H1 (cell line): Measurements from ENCODE around the gene NAPA. TPM values are rescaled to one million over a fixed set of nuclear protein-coding genes. Genes with fewer than 3 reads are reported as not detected.

Experiments used
- CTCF ChIA-PET: fragments of 300-600 bp; sonication (Branson Sonifier 250); formaldehyde crosslinking; loops from one replicate; lab custom pipeline; 2021; ENCODE audit not compliant: partially characterized antibody; lab: Charles Lee
- POLR2A ChIA-PET: fragments of 300-600 bp; sonication (Branson Sonifier 250); formaldehyde crosslinking; loops from one replicate; lab custom pipeline; 2021; ENCODE audit warnings: inconsistent platforms; ENCODE audit not compliant: partially characterized antibody; lab: Charles Lee
- DNase-seq, 2 experiments: peaks; one replicate each; pipeline versions ENCODE4 v3.0.0 to v3.0.0-alpha.2; 2010 to 2022; ENCODE audit warnings: low spot score in 2 of 2, low read depth in 1 of 2, mixed read lengths in 1 of 2
- FAIRE-seq: peaks from 2 replicates; lab custom pipeline; 2011; peaks lifted over from hg19 to GRCh38; lab: Jason Lieb, UNC
- H2AFZ ChIP-seq: 2 replicates; pipeline ENCODE4 v1.8.1; 2012; ENCODE audit warnings: low read length, inconsistent platforms
- H2AK5ac ChIP-seq: 2 replicates; pipeline ENCODE4 v1.6.1; 2013; ENCODE audit warnings: low read depth, low read length
- H2BK120ac ChIP-seq: replicated peaks from 2 replicates; pipeline ENCODE3; 2013; ENCODE audit warnings: low read depth, low read length, inconsistent platforms
- H2BK12ac ChIP-seq: 2 replicates; pipeline ENCODE4 v1.6.1; 2013; ENCODE audit warnings: low read depth, low read length
- H2BK15ac ChIP-seq: 2 replicates; pipeline ENCODE4 v1.6.1; 2013; ENCODE audit warnings: low read length
- H2BK20ac ChIP-seq: 2 replicates; pipeline ENCODE4 v1.6.1; 2013; ENCODE audit warnings: low read length
- H2BK5ac ChIP-seq: 2 replicates; pipeline ENCODE4 v1.6.1; 2013; ENCODE audit warnings: low read depth, low read length
- H3K14ac ChIP-seq: 2 replicates; pipeline ENCODE4 v1.6.1; 2013; ENCODE audit warnings: inconsistent platforms; ENCODE audit not compliant: insufficient read length
- H3K18ac ChIP-seq: 2 replicates; pipeline ENCODE4 v1.6.1; 2013; ENCODE audit warnings: low read length; ENCODE audit errors: extremely low read depth
- H3K23ac ChIP-seq: 2 replicates; pipeline ENCODE4 v1.6.1; 2013; ENCODE audit warnings: inconsistent platforms; ENCODE audit not compliant: insufficient read length
- H3K23me2 ChIP-seq: 2 replicates; pipeline ENCODE4 v1.6.1; 2013; ENCODE audit warnings: low read depth, low read length
- H3K27ac ChIP-seq: 2 replicates; pipeline ENCODE4 v1.6.1; 2011; ENCODE audit warnings: low read depth, low read length, inconsistent platforms
- H3K27me3 ChIP-seq, 4 experiments: replicated peaks in 1 of 4; 1 replicate in 1 of 4; 2 replicates in 3 of 4; pipeline versions ENCODE4 v1.6.1 to v1.8.1; 2011 to 2013; ENCODE audit warnings: low read length in 3 of 4, mild to moderate bottlenecking in 3 of 4, inconsistent platforms in 2 of 4, mixed read lengths in 2 of 4, moderate library complexity in 1 of 4; ENCODE audit not compliant: control insufficient read depth in 3 of 4, insufficient read depth in 3 of 4; ENCODE audit errors: extremely low read depth in 1 of 4
- H3K36me3 ChIP-seq, 4 experiments: 2 replicates each; pipeline versions ENCODE4 v1.6.1 to v1.8.1; 2011 to 2013; ENCODE audit warnings: mild to moderate bottlenecking in 4 of 4, low read length in 3 of 4, moderate library complexity in 2 of 4, control low read depth in 1 of 4, inconsistent platforms in 1 of 4; ENCODE audit not compliant: insufficient read depth in 4 of 4, control insufficient read depth in 2 of 4
- H3K4ac ChIP-seq: replicated peaks from 2 replicates; pipeline ENCODE3; 2013; ENCODE audit warnings: low read length, low read depth, mixed read lengths, inconsistent platforms; ENCODE audit not compliant: insufficient read length
- H3K4me1 ChIP-seq, 4 experiments: replicated peaks in 1 of 4; 1 replicate in 1 of 4; 2 replicates in 3 of 4; pipeline versions ENCODE4 v1.6.1 to v1.8.1; 2011 to 2013; ENCODE audit warnings: low read length in 3 of 4, inconsistent platforms in 2 of 4, mixed read lengths in 1 of 4; ENCODE audit not compliant: insufficient read depth in 4 of 4, control insufficient read depth in 3 of 4
- H3K4me2 ChIP-seq, 2 experiments: 2 replicates each; pipeline versions ENCODE4 v1.6.1 to v1.8.1; 2011 to 2013; ENCODE audit warnings: low read depth in 2 of 2, low read length in 2 of 2, control low read depth in 1 of 2, inconsistent platforms in 1 of 2, mild to moderate bottlenecking in 1 of 2; ENCODE audit not compliant: insufficient read depth in 1 of 2
- H3K4me3 ChIP-seq, 4 experiments: fragments of 200-600, 300-600 bp in 1 of 4; sonication (generic), shearing (Covaris generic), sonication (Bioruptor Twin) in 1 of 4; 2 replicates each; pipeline versions ENCODE4 v1.5.1 to v1.8.1; 2011 to 2016; ENCODE audit warnings: low read length in 4 of 4, low read depth in 3 of 4, control low read depth in 2 of 4, inconsistent platforms in 2 of 4, mild to moderate bottlenecking in 2 of 4, mixed read lengths in 1 of 4, moderate library complexity in 1 of 4; ENCODE audit not compliant: insufficient read depth in 2 of 4; ENCODE audit errors: extremely low read depth in 1 of 4
- H3K56ac ChIP-seq: replicated peaks from 2 replicates; pipeline ENCODE3; 2013; ENCODE audit warnings: low read depth, mild to moderate bottlenecking, mixed read lengths, low read length, inconsistent platforms; ENCODE audit not compliant: insufficient read length
- H3K79me1 ChIP-seq: 2 replicates; pipeline ENCODE4 v1.6.1; 2013; ENCODE audit warnings: low read depth, low read length, control low read depth
- H3K79me2 ChIP-seq, 2 experiments: 2 replicates each; pipeline versions ENCODE4 v1.6.1 to v1.8.1; 2012 to 2013; ENCODE audit warnings: low read length in 2 of 2, mild to moderate bottlenecking in 2 of 2, inconsistent platforms in 1 of 2; ENCODE audit not compliant: insufficient read depth in 2 of 2, control insufficient read depth in 1 of 2
- H3K9ac ChIP-seq, 4 experiments: replicated peaks in 1 of 4; 1 replicate in 1 of 4; 2 replicates in 3 of 4; pipeline versions ENCODE4 v1.6.1 to v1.8.1; 2011 to 2013; ENCODE audit warnings: low read depth in 3 of 4, low read length in 3 of 4, control low read depth in 2 of 4, mild to moderate bottlenecking in 2 of 4, moderate library complexity in 2 of 4, inconsistent platforms in 1 of 4; ENCODE audit errors: extremely low read depth in 1 of 4
- H3K9me3 ChIP-seq, 2 experiments: 2 replicates each; pipeline versions ENCODE4 v1.6.1 to v1.8.1; 2012 to 2013; ENCODE audit warnings: mild to moderate bottlenecking in 2 of 2, moderate library complexity in 2 of 2, control low read depth in 1 of 2, inconsistent platforms in 1 of 2, low read depth in 1 of 2, low read length in 1 of 2, mixed read lengths in 1 of 2; ENCODE audit not compliant: insufficient read depth in 2 of 2
- H4K20me1 ChIP-seq, 2 experiments: replicated peaks in 1 of 2; 2 replicates each; pipeline versions ENCODE3 to v1.8.1; 2011 to 2013; ENCODE audit warnings: inconsistent platforms in 2 of 2, low read length in 2 of 2, mild to moderate bottlenecking in 1 of 2; ENCODE audit not compliant: insufficient read depth in 2 of 2, control insufficient read depth in 1 of 2
- H4K5ac ChIP-seq: 2 replicates; pipeline ENCODE4 v1.6.1; 2013; ENCODE audit warnings: low read length, low read depth, mixed read lengths, inconsistent platforms; ENCODE audit not compliant: insufficient read length
- H4K8ac ChIP-seq: 2 replicates; pipeline ENCODE4 v1.8.0; 2013; ENCODE audit warnings: mild to moderate bottlenecking, moderate library complexity, low read length, inconsistent platforms; ENCODE audit not compliant: insufficient read depth; ENCODE audit errors: extremely low read depth
- H4K91ac ChIP-seq: replicated peaks from 2 replicates; pipeline ENCODE3; 2013; ENCODE audit warnings: low read length, mixed read lengths, inconsistent platforms; ENCODE audit not compliant: insufficient read length
- GTF2F1 ChIP-seq: IDR thresholded peaks from 2 replicates; pipeline ENCODE4 v1.6.1; 2012; ENCODE audit warnings: low read depth, low read length, improper control_type of control experiment, borderline replicate concordance
- JUN ChIP-seq: IDR thresholded peaks from 2 replicates; pipeline ENCODE4 v1.6.1; 2011; ENCODE audit warnings: low read depth, mild to moderate bottlenecking, improper control_type of control experiment, low read length
- JUND ChIP-seq: IDR thresholded peaks from 2 replicates; pipeline ENCODE4 v1.6.1; 2011; ENCODE audit warnings: mild to moderate bottlenecking, improper control_type of control experiment, low read length
- NANOG ChIP-seq: IDR thresholded peaks from 2 replicates; pipeline ENCODE4 v1.6.1; 2011; ENCODE audit warnings: low read length, low read depth, mild to moderate bottlenecking, inconsistent platforms; ENCODE audit not compliant: insufficient read depth, poor library complexity, severe bottlenecking
- RAD21 ChIP-seq, 2 experiments: IDR thresholded peaks in 1 of 2; conservative IDR thresholded peaks in 1 of 2; 2 replicates each; pipeline ENCODE4 v1.6.1; 2011; ENCODE audit warnings: low read depth in 2 of 2, low read length in 2 of 2, improper control_type of control experiment in 1 of 2, inconsistent platforms in 1 of 2, mild to moderate bottlenecking in 1 of 2, moderate library complexity in 1 of 2
- RXRA ChIP-seq: IDR thresholded peaks from 2 replicates; pipeline ENCODE4 v1.6.1; 2011; ENCODE audit warnings: low read depth, mild to moderate bottlenecking, low read length, moderate library complexity; ENCODE audit not compliant: insufficient read depth
- TAF1 ChIP-seq: IDR thresholded peaks from 2 replicates; pipeline ENCODE4 v1.6.1; 2011; ENCODE audit warnings: mild to moderate bottlenecking, low read depth, low read length
- TEAD4 ChIP-seq: IDR thresholded peaks from 2 replicates; pipeline ENCODE4 v1.6.1; 2012; ENCODE audit warnings: low read depth, low read length, inconsistent platforms, mixed read lengths
- WGBS, 2 experiments: shearing (Covaris generic) in 1 of 2; methylation state at CpG; one replicate each; pipeline versions ENCODE4 v1.1.6 to v1.1.7; 2013 to 2015; ENCODE audit warnings: low lambda C conversion rate in 2 of 2, mixed read lengths in 2 of 2, inconsistent platforms in 1 of 2, low coverage in 1 of 2, missing lambda C conversion rate in 1 of 2; ENCODE audit not compliant: insufficient replicate concordance in 2 of 2, insufficient coverage in 1 of 2, insufficient read length in 1 of 2; ENCODE audit errors: extremely low coverage in 1 of 2, missing lambda C conversion rate in 1 of 2; 5-methylcytosine and 5-hydroxymethylcytosine counted together
- polyA plus RNA-seq, 7 experiments: library from polyadenylated mRNA; depleted of rRNA in 3 of 7; stranded (reverse) in 5 of 7; unstranded in 2 of 7; fragments of >200 nt in 5 of 7; fragments of 200-250 nt in 2 of 7; gene quantifications; 1 replicate in 5 of 7; 2 replicates in 1 of 7; 4 replicates in 1 of 7; pipeline versions ENCODE4 v1.2.1 to v1.2.3, GENCODE V29; 2011 to 2013; ENCODE audit warnings: missing spikeins in 2 of 7, mixed read lengths in 2 of 7
- total RNA-seq: library from RNA; stranded (reverse); fragmentation: NEBNext Ultra II Directional; extraction: Animal tissue kit (Norgen Biotek cat#: 25700); gene quantifications from 2 replicates; pipeline ENCODE4 v1.2.1, GENCODE V29; 2021
- TF ChIP-seq, protein P1 (sequence below): IDR thresholded peaks from 2 replicates; pipeline ENCODE4 v1.6.1; 2011; ENCODE audit warnings: low read length, improper control_type of control experiment
- TF ChIP-seq, protein P2 (sequence below): IDR thresholded peaks from 2 replicates; pipeline ENCODE4 v1.6.1; 2012; ENCODE audit warnings: low read length, inconsistent platforms

The NAPA gene
- total and polyA plus RNA-seq, 2 of the 8 experiments (the other 6 are each of a cell fraction or from before 2014, with no cell fraction given): 58.5 to 78.2 TPM

GRCh38 chr19:47443331-47443730 lies 71.5 kb downstream of the NAPA start:
- no peak overlapping the region for H2AFZ ChIP-seq
- H3K36me3 ChIP-seq: no peaks in the 10 kb centered on the region
- H3K23ac ChIP-seq: no peak overlapping the region
- no peak overlapping the region for H3K4me2 ChIP-seq
- H3K9ac ChIP-seq: no peak overlapping the region
- H4K8ac ChIP-seq: no peak overlapping the region
- H3K18ac ChIP-seq: no peak overlapping the region
- WGBS, 2 experiments: 79% methylated on average over 12 of the region's 12 CpGs; no CpG with 5 or more reads in 1 of the 2 experiments
- FAIRE-seq: no peak
- peaks cover 2 to 19% of the 10 kb centered on the region in 2 experiments for H4K20me1 ChIP-seq
- no peak overlapping the region for H2AK5ac ChIP-seq
- H2BK120ac ChIP-seq: no peak overlapping the region
- no peak for DNase-seq
- H3K9me3 ChIP-seq: no peaks in the 10 kb centered on the region
- no peak overlapping the region for H2BK5ac ChIP-seq
- no peak overlapping the region for H3K14ac ChIP-seq
- peaks cover 0 to 8% (median 7%) of the 10 kb centered on the region in 4 experiments; a peak in 5 of 7 replicates for H3K27me3 ChIP-seq
- H3K4me3 ChIP-seq: no peak overlapping the region
- H4K91ac ChIP-seq: no peak overlapping the region
- no peaks in the 10 kb centered on the region for H3K79me2 ChIP-seq
- no peaks in the 10 kb centered on the region; the same call in 1 of the 2 replicates for H3K79me1 ChIP-seq
- H3K27ac ChIP-seq: no peak overlapping the region
- H3K4me1 ChIP-seq: peaks cover 2 to 13% (median 9%) of the 10 kb centered on the region in 4 experiments
- no peak overlapping the region for H2BK20ac ChIP-seq
- H3K56ac ChIP-seq: no peak overlapping the region
- peaks cover 21% of the 10 kb centered on the region; the same call in 1 of the 2 replicates for H3K23me2 ChIP-seq
- ChIA-PET POLR2A (interaction anchor here (0.6 kb wide), 1 partner anchor 10 kb away, joined by 3 read pairs; no protein-coding TSS in a partner anchor), CTCF (interaction anchor here (0.8 to 24.5 kb wide), 3 partner anchors 40 to 264 kb away, joined by 3 to 436 read pairs (median 3); partner anchors contain the start of genes EHD2 and KPTN)
- no peak overlapping the region for H4K5ac ChIP-seq
- H3K4ac ChIP-seq: no peak overlapping the region
- H2BK12ac ChIP-seq: no peak overlapping the region
- H2BK15ac ChIP-seq: peak overlapping the region; percentile 81; the same call in 1 of the 2 replicates
- TF ChIP-seq, protein P1, sequence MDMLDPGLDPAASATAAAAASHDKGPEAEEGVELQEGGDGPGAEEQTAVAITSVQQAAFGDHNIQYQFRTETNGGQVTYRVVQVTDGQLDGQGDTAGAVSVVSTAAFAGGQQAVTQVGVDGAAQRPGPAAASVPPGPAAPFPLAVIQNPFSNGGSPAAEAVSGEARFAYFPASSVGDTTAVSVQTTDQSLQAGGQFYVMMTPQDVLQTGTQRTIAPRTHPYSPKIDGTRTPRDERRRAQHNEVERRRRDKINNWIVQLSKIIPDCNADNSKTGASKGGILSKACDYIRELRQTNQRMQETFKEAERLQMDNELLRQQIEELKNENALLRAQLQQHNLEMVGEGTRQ: no peak
- TF ChIP-seq RAD21 (IDR thresholded peaks at IDR 0.05 in 1 of 2, conservative IDR thresholded peaks at IDR 0.05 in 1 of 2; ENCODE audit: low read depth in 2 of 2, low read length in 2 of 2) (no peak), JUN (no peak), NANOG (no peak), RXRA (no peak), TAF1 (no peak), GTF2F1 (no peak), JUND (no peak), TEAD4 (no peak)
- TF ChIP-seq, protein P2, sequence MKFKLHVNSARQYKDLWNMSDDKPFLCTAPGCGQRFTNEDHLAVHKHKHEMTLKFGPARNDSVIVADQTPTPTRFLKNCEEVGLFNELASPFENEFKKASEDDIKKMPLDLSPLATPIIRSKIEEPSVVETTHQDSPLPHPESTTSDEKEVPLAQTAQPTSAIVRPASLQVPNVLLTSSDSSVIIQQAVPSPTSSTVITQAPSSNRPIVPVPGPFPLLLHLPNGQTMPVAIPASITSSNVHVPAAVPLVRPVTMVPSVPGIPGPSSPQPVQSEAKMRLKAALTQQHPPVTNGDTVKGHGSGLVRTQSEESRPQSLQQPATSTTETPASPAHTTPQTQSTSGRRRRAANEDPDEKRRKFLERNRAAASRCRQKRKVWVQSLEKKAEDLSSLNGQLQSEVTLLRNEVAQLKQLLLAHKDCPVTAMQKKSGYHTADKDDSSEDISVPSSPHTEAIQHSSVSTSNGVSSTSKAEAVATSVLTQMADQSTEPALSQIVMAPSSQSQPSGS: no peak
